A673 (cell line): Measurements from ENCODE around the gene ANKRD17. TPM values are rescaled to one million over a fixed set of nuclear protein-coding genes. Genes with fewer than 3 reads are reported as not detected.

ENCODE experiments used
- BruUV-seq: library from RNA; stranded (reverse); fragments of 400-500 nt; replicated peaks from 2 replicates; lab custom pipeline; 2021; lab: Mats Ljungman, UMichigan
- CTCF ChIA-PET: fragments of 300-600 bp; sonication (Branson Sonifier 250); formaldehyde crosslinking; loops from one replicate; lab custom pipeline; 2022; ENCODE audit warnings: antibody characterized with exemption; lab: Charles Lee
- POLR2A ChIA-PET: fragments of 300-600 bp; sonication (Branson Sonifier 250); formaldehyde crosslinking; loops from one replicate; lab custom pipeline; 2022; ENCODE audit warnings: antibody characterized with exemption; ENCODE audit not compliant: low non-redundant PET; lab: Charles Lee
- DNase-seq: peaks from one replicate; pipeline ENCODE4 v3.0.0-alpha.2; 2015; ENCODE audit warnings: low spot score
- H3K27ac ChIP-seq: fragments of 200-600 bp; sonication (generic); 2 replicates; pipeline ENCODE4 v1.5.1; 2016; ENCODE audit warnings: mixed run types, low read depth, mild to moderate bottlenecking, mixed read lengths, antibody characterized with exemption, low read length; ENCODE audit not compliant: poor library complexity, severe bottlenecking
- H3K27me3 ChIP-seq: fragments of 200-600 bp; sonication (generic); replicated peaks from 2 replicates; pipeline ENCODE4 v1.6.1; 2017; ENCODE audit warnings: mixed run types, low read depth, mild to moderate bottlenecking, mixed read lengths, antibody characterized with exemption, low read length; ENCODE audit not compliant: insufficient read depth, poor library complexity
- H3K36me3 ChIP-seq: fragments of 200-600 bp; sonication (generic); 2 replicates; pipeline ENCODE4 v1.6.1; 2016; ENCODE audit warnings: mixed run types, mild to moderate bottlenecking, mixed read lengths, antibody characterized with exemption, low read length; ENCODE audit not compliant: insufficient read depth, poor library complexity, severe bottlenecking
- H3K4me1 ChIP-seq: fragments of 200-600 bp; sonication (generic); 2 replicates; pipeline ENCODE4 v1.6.1; 2017; ENCODE audit warnings: mixed run types, mild to moderate bottlenecking, mixed read lengths, antibody characterized with exemption, low read length; ENCODE audit not compliant: insufficient read depth, poor library complexity, severe bottlenecking
- H3K4me3 ChIP-seq: fragments of 200-600 bp; sonication (generic); 2 replicates; pipeline ENCODE4 v1.5.1; 2016; ENCODE audit warnings: low read depth, mixed run types, mild to moderate bottlenecking, mixed read lengths, low read length; ENCODE audit not compliant: poor library complexity, severe bottlenecking
- H3K9me3 ChIP-seq: fragments of 200-600 bp; sonication (generic); 2 replicates; pipeline ENCODE4 v1.6.1; 2016; ENCODE audit warnings: mixed run types, low read depth, mild to moderate bottlenecking, mixed read lengths, antibody characterized with exemption, low read length; ENCODE audit not compliant: poor library complexity, severe bottlenecking
- CTCF ChIP-seq: fragments of 300-800, 200-600 bp; sonication (generic); conservative IDR thresholded peaks from 2 replicates; pipeline ENCODE4 v1.5.1; 2017; ENCODE audit warnings: low read depth, mild to moderate bottlenecking, antibody characterized with exemption, low read length, moderate library complexity, mixed read lengths
- EZH2 ChIP-seq: fragments of 200-600 bp; sonication (generic); IDR thresholded peaks from 2 replicates; pipeline ENCODE4 v1.6.1; 2017; ENCODE audit warnings: borderline replicate concordance, low read depth, mild to moderate bottlenecking, mixed read lengths, antibody characterized with exemption, low read length; ENCODE audit not compliant: poor library complexity, severe bottlenecking
- intact Hi-C: fragments of 100-400 bp; cut with micrococcal nuclease; formaldehyde crosslinking; loops from one replicate; pipeline ENCODE4 v1.10.0; 2022; ENCODE audit not compliant: unreplicated experiment
- total RNA-seq: library from RNA; stranded (reverse); gene quantifications from 2 replicates; pipeline ENCODE4 v1.2.3, GENCODE V29; 2021

ANKRD17 gene
- total RNA-seq, 1 experiment from 2014 or later = 58.4 TPM

DNA sequence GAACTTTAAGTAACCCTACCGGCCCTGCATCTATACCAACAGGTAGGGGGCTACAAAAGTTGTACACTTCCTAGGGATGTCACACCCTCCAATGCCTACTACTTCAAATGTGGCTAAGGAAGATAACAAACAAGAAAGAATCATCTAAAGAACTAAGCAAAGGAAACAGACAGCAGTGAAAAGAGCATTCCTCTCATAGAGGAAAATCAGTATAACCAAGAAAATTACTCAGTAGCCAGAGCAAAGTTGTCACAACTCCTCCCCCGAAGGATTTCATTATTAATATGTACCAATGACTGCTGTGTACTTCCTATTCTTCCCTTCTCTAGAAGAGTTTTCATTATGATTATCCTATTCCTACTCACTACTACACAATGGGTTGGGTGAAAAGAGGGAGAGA lies 12.6 kb downstream of the ANKRD17 start:
- no peak for DNase-seq
- BruUV-seq = no TSS peak
- Histone ChIP-seq H3K9me3 (no peaks in the 10 kb centered on the region), H3K36me3 (no peaks in the 10 kb centered on the region), H3K4me3 (no peak overlapping the region), H3K27ac (no peak overlapping the region), H3K27me3 (no peaks in the 10 kb centered on the region), H3K4me1 (no peaks in the 10 kb centered on the region)
- CTCF ChIA-PET = no interaction called here
- intact Hi-C loops = no loop called here
- no peak for TF ChIP-seq CTCF
- no peak for TF ChIP-seq EZH2
- POLR2A ChIA-PET = no interaction called here

GRCh38 chr4:73244945-73245601 lies 13.5 kb downstream of the ANKRD17 start:
- Histone ChIP-seq H3K9me3 (no peaks in the 10 kb centered on the region), H3K4me1 (no peaks in the 10 kb centered on the region), H3K4me3 (no peak overlapping the region), H3K27me3 (no peaks in the 10 kb centered on the region), H3K27ac (no peak overlapping the region), H3K36me3 (no peaks in the 10 kb centered on the region)
- ChIA-PET CTCF (no interaction called here), POLR2A (no interaction called here)
- intact Hi-C loops = no loop called here
- TF ChIP-seq CTCF = no peak
- TF ChIP-seq EZH2 = no peak
- DNase-seq = no peak
- BruUV-seq = no TSS peak

DNA sequence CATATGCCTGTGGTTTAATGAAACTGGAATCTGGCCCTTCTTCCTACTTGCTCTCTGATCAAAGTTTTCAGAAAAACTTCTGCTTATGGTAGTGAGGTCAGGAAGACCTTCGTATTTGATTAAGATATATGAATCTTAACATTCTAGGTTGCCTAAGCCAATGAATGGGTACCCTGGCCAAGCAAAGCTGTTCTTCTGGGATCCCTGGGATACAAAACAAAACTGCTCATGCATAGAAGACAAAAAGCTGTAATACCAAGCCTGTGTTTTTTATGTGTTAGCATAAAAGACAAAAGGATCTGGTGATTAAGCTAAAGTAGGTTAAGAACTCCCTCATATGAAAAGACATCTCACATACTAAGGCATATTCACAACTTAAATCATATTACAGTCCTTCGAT lies 21.6 kb downstream of the ANKRD17 start:
- no peaks in the 10 kb centered on the region for H3K36me3 ChIP-seq
- POLR2A ChIA-PET = no interaction called here
- TF ChIP-seq EZH2 = no peak
- no peak for TF ChIP-seq CTCF
- H3K27me3 ChIP-seq = no peaks in the 10 kb centered on the region
- no peak overlapping the region for H3K27ac ChIP-seq
- intact Hi-C loops = no loop called here
- BruUV-seq = no TSS peak
- CTCF ChIA-PET = no interaction called here
- DNase-seq = no peak
- H3K4me1 ChIP-seq = no peaks in the 10 kb centered on the region
- H3K9me3 ChIP-seq = no peaks in the 10 kb centered on the region
- no peak overlapping the region for H3K4me3 ChIP-seq
